Adrenal gland (tissue), 12 donors: Measurements from ENCODE around the gene ZNF688. TPM values are rescaled to one million over a fixed set of nuclear protein-coding genes. Genes with fewer than 3 reads are reported as not detected.
A peak's percentile ranks its signal among the peaks of the same experiment; 100 is the strongest.

ENCODE experiments used
- DNase-seq, 7 donors: peaks; one replicate each; pipeline ENCODE4 v3.0.0-alpha.2; 2019 to 2020
- H3K27ac ChIP-seq, 5 donors: fragments of 200-600 bp; sonication (generic) in 4 of 5; 1 replicate in 3 of 5; 2 replicates in 2 of 5; pipeline versions ENCODE4 v1.5.1 to v1.8.0; 2016 to 2020; ENCODE audit warnings: mild to moderate bottlenecking in 1 of 5
- H3K27me3 ChIP-seq: fragments of 200-600 bp; 2 replicates; pipeline ENCODE4 v1.8.0; 2021
- H3K36me3 ChIP-seq, 2 donors: fragments of 200-600 bp; replicated peaks in 1 of 2; 1 replicate in 1 of 2; 2 replicates in 1 of 2; pipeline versions ENCODE4 v1.5.1 to v1.8.0; 2018 to 2022
- H3K4me1 ChIP-seq, 2 donors: fragments of 200-600 bp; replicated peaks in 1 of 2; 1 replicate in 1 of 2; 2 replicates in 1 of 2; pipeline versions ENCODE4 v1.5.1 to v1.8.0; 2018 to 2021
- H3K4me3 ChIP-seq, 4 donors: fragments of 200-600 bp; sonication (generic) in 3 of 4; one replicate each; pipeline ENCODE4 v1.5.1; 2016 to 2018
- H3K9me3 ChIP-seq, 3 donors: fragments of 200-600 bp; sonication (generic) in 1 of 3; replicated peaks in 1 of 3; 1 replicate in 2 of 3; 2 replicates in 1 of 3; pipeline versions ENCODE4 v1.5.1 to v1.8.0; 2016 to 2021
- POLR2A ChIP-seq, 2 donors: fragments of 450-650 bp; IDR thresholded peaks; one replicate each; pipeline ENCODE4 v1.6.1; 2017; ENCODE audit warnings: antibody characterized with exemption in 2 of 2, mild to moderate bottlenecking in 2 of 2, moderate library complexity in 1 of 2
- WGBS, 4 donors: extraction: QIAGEN DNeasy Blood & Tissue Kit in 2 of 4; methylation state at CpG; one replicate each; pipeline versions ENCODE4 v1.1.5 to v1.1.7; 2013 to 2017; 5-methylcytosine and 5-hydroxymethylcytosine counted together
- intact Hi-C, 2 donors: fragments of 100-400 bp; cut with DNase I; formaldehyde crosslinking; loops; one replicate each; pipeline versions ENCODE4 v1.14.1 to v1.15.0; 2022 to 2023
- polyA plus RNA-seq, 3 donors: library from polyadenylated mRNA; stranded (reverse); fragments of 200-250 nt in 2 of 3; fragments of 350-450 nt in 1 of 3; fragmentation: Illumina TruSeq in 1 of 3; extraction: RNeasy Lipid Tissue Mini Kit (QIAGEN cat#74804) in 1 of 3; gene quantifications; one replicate each; pipeline ENCODE4 v1.2.3, GENCODE V29; 2013 to 2014
- total RNA-seq, 9 donors: library from RNA; depleted of rRNA in 4 of 9; stranded (reverse); fragments of >200 nt in 4 of 9; fragments of 120-200 nt in 1 of 9; fragmentation: NEBNext Ultra II Directional in 1 of 9; extraction: Animal tissue kit (Norgen Biotek cat#: 25700) in 1 of 9; gene quantifications; one replicate each; pipeline versions ENCODE4 v1.1.0 to v1.2.4, GENCODE V29; 2013 to 2023
- TF ChIP-seq, protein P1 (sequence below), 6 experiments: fragments of 450-650 bp in 4 of 6; fragments of 200-600 bp in 2 of 6; sonication (generic) in 1 of 6; IDR thresholded peaks; 1 replicate in 5 of 6; 2 replicates in 1 of 6; pipeline versions ENCODE4 v1.5.1 to v1.8.0; 2016 to 2021; ENCODE audit warnings: antibody characterized with exemption in 6 of 6, mild to moderate bottlenecking in 2 of 6, moderate library complexity in 1 of 6
- donor health status: healthy with polysubstance abuse.
- donor health status: Bipolar disorder and iron deficiency.
- donor health status: DM: yes; HTN: yes; CAD: no.
- donor health status: DM: no; HTN: no; CAD: no.
- donor health status: DM: no; HTN: no; CAD: no.
- donor health status: DM: yes; HTN: yes; CAD: no.

ZNF688 gene
- total and polyA plus RNA-seq, 12 donors, result 10.3 to 43.4 (median 18.2) TPM

DNA sequence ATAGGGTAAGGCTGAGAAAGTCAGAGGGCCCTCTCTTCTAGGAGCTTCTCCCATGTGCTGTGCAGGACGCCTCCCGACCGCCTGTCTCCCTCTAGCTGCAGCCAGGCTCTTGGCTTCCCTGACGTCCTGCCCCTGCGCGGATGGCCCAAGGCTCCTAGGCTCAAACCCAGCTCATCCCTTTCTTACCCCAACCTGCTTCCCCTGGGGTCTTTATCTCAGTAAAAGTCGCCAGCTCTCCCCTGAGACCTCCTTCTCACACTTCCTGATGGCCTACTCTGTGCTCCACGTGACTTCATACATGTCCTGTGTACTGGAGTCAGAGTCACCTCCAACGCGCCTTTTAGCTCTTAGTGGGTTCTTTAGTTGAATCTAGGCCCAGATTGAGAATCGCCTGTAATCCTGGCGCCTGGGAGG, 35.7 kb downstream of the ZNF688 start:
- Histone ChIP-seq H3K4me1 (peaks cover 16 to 20% of the 10 kb centered on the region in 2 donors), H3K27me3 (no peaks in the 10 kb centered on the region), H3K27ac (peak overlapping the region; percentile 73 to 96 (median 95)), H3K4me3 (peak overlapping the region in 2 of 4 donors; percentile 65 to 91), H3K9me3 (no peaks in the 10 kb centered on the region), H3K36me3 (peaks cover 0 to 16% of the 10 kb centered on the region in 2 donors)
- peak in 6 of 7 donors; percentile 76 to 87 (median 78) for DNase-seq
- intact Hi-C loops, result no loop called here
- no peak for TF ChIP-seq POLR2A (IDR thresholded peaks at IDR 0.05)
- TF ChIP-seq, protein P1, sequence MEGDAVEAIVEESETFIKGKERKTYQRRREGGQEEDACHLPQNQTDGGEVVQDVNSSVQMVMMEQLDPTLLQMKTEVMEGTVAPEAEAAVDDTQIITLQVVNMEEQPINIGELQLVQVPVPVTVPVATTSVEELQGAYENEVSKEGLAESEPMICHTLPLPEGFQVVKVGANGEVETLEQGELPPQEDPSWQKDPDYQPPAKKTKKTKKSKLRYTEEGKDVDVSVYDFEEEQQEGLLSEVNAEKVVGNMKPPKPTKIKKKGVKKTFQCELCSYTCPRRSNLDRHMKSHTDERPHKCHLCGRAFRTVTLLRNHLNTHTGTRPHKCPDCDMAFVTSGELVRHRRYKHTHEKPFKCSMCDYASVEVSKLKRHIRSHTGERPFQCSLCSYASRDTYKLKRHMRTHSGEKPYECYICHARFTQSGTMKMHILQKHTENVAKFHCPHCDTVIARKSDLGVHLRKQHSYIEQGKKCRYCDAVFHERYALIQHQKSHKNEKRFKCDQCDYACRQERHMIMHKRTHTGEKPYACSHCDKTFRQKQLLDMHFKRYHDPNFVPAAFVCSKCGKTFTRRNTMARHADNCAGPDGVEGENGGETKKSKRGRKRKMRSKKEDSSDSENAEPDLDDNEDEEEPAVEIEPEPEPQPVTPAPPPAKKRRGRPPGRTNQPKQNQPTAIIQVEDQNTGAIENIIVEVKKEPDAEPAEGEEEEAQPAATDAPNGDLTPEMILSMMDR (IDR thresholded peaks at IDR 0.05), result peak in 5 of 6 experiments; percentile 35 to 63 (median 57)
- WGBS, 4 donors, result 33 to 41% (median 38%) methylated on average over 12 of the region's 12 CpGs

DNA sequence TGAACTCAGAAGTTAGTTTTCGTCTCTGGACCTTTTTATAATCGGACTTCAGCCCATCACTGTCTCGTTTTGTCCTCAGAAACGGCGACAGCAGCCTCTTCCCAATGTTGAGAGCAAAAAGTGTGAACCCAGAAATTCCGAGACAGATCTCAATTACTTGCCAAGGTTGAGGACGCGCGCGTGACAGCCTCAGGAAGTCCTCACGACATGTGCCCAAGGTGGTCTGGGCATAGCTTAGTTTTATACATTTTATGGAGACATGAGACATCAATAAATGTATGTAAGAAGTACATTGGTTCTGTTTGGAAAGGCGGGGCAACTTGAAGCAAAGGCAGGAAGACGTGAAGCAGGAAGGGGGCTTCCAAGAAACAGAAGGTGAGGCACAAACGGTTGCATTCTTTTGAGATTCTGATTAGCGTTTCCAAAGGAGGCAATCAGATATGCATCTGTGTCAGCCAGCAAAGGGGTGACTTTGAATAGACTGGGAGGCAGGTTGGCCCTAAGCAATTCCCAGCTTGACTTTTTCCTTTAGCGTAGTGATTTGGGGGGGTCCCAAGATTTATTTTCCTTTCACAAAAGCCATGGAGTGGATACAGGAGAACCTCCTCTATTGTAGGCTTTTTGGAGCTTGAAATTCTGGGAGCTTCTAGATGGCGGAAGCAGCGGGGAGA, 36.3 kb downstream of the ZNF688 start:
- H3K9me3 ChIP-seq, result no peaks in the 10 kb centered on the region
- no peaks in the 10 kb centered on the region for H3K27me3 ChIP-seq
- H3K27ac ChIP-seq, result peak overlapping the region; percentile 73 to 96 (median 95)
- H3K4me1 ChIP-seq, result peaks cover 16 to 20% of the 10 kb centered on the region in 2 donors
- TF ChIP-seq POLR2A (IDR thresholded peaks at IDR 0.05), result peak in 1 of 2 donors; percentile 26
- TF ChIP-seq, protein P1 (IDR thresholded peaks at IDR 0.05), result peak in 1 of 6 experiments; percentile 16
- intact Hi-C loops, result no loop called here
- peaks cover 0 to 16% of the 10 kb centered on the region in 2 donors for H3K36me3 ChIP-seq
- WGBS, 4 donors, result 10 to 16% (median 13%) methylated on average over 16 to 18 of the region's 18 CpGs
- peak overlapping the region; percentile 20 to 91 (median 61) for H3K4me3 ChIP-seq
- no peak for DNase-seq

DNA sequence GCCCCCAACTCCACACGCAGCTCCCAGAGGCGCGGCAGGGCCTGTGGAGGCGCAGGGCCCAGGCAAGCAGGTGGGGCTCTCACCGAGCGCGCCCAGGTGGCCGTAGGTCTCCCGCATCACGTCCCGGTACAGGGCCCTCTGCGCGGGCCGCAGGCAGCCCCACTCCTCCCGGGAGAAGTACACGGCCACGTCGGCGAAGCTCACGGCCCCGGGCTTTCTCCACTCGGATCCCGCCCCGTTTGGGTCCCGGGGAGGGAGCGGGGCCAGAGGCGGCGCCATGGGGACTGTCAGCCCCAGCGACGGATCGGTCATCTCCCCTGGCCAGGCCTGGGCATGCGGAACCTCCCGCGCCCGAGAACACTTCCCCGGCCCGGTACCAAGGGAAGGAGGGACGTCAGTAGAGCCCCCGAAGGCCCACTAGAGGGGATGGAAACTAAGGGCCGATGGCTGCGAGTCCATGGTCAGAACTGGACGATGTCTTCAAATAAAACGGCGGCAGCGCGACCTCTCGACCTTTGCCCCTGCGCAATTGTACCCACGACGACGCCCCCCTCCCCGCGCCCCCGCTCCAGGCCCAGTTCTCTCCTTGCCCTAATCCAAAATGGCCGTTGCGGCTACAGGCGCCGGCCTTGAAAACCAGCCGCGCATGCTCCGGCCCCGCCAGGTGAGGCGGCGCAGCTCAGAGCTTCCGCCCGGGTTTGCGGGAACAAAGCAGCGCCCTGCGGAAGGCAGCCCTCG, 37.0 kb downstream of the ZNF688 start, which contains the start of gene ZNF747:
Gene ZNF747 (minus strand): TSS at position 491 of the 738 bp plus-strand sequence. CDS start 179 bp downstream, at position 312.
- intact Hi-C loops, result no loop called here
- peak; percentile 92 to 97 (median 94) for DNase-seq
- Histone ChIP-seq H3K27ac (peak within 1 kb of the TSS; percentile 73 to 96 (median 95)), H3K27me3 (no peaks in the 10 kb centered on the region), H3K4me1 (peaks cover 16 to 20% of the 10 kb centered on the region in 2 donors), H3K36me3 (peaks cover 0 to 16% of the 10 kb centered on the region in 2 donors), H3K4me3 (peak within 1 kb of the TSS; percentile 20 to 91 (median 61)), H3K9me3 (no peaks in the 10 kb centered on the region)
- 0 to 1% (median 1%) methylated on average over 21 to 70 of the region's 70 CpGs for WGBS, 4 donors
- TF ChIP-seq, protein P1 (IDR thresholded peaks at IDR 0.05), result peak in 1 of 6 experiments; percentile 10
- peak in 1 of 2 donors; percentile 67 for TF ChIP-seq POLR2A (IDR thresholded peaks at IDR 0.05)
